ENCODE results near the gene SLC22A31. TPM values are rescaled to one million over a fixed set of nuclear protein-coding genes. Genes with fewer than 3 reads are reported as not detected.

SLC22A31 gene
- total and polyA plus RNA-seq, 2 donors (not counting 3 experiments of a cell fraction or from before 2014, with no cell fraction given), result 1.0 TPM; not detected in 1

GRCh38 chr16:89178453-89179147 lies 21.7 kb downstream of the SLC22A31 start:
- Histone ChIP-seq H3K9me1 (replicated peaks; ENCODE audit: control insufficient read depth, extremely low read depth, insufficient read depth, low read length) (no peaks in the 10 kb centered on the region), H3K4me2 (ENCODE audit: insufficient read depth, low read length) (no peak overlapping the region), H3K27ac (ENCODE audit: insufficient read depth, low read depth, low read length) (no peak overlapping the region), H3K4me1 (ENCODE audit: control insufficient read depth, extremely low read depth, insufficient read depth, low read length) (no peaks in the 10 kb centered on the region), H3K27me3 (ENCODE audit: control insufficient read depth in 2 of 2, insufficient read depth in 2 of 2, low read length in 2 of 2) (peaks cover 0 to 4% of the 10 kb centered on the region in 2 experiments), H3K9me3 (replicated peaks; ENCODE audit: control insufficient read depth, insufficient read depth, low read length) (no peaks in the 10 kb centered on the region), H3K4me3 (replicated peaks in 1 of 3; ENCODE audit: insufficient read depth in 1 of 3, low read depth in 1 of 3, low read length in 3 of 3) (no peak overlapping the region), H3K9ac (replicated peaks; ENCODE audit: extremely low read depth, insufficient read depth, low read length) (no peak overlapping the region), H4K20me1 (replicated peaks; ENCODE audit: control insufficient read depth, extremely low read depth, insufficient read depth, low read length) (no peaks in the 10 kb centered on the region), H2AFZ (ENCODE audit: low read depth, low read length) (no peak overlapping the region), H3K79me2 (ENCODE audit: control insufficient read depth, insufficient read depth, low read length) (no peaks in the 10 kb centered on the region), H3K36me3 (ENCODE audit: control insufficient read depth in 2 of 2, extremely low read depth in 1 of 2, insufficient read depth in 2 of 2, low read length in 2 of 2) (no peaks in the 10 kb centered on the region)
- dilution Hi-C loops (cut with MboI; ENCODE audit: extremely low pct_ligation_motif_present, low sequenced_read_pairs) (no loop called here), intact Hi-C loops (cut with micrococcal nuclease) (no loop called here)
- BruUV-seq (replicated peaks), result no TSS peak
- POLR2A ChIA-PET, result no interaction called here
- FAIRE-seq, result no peak
- DNase-seq (ENCODE audit: low read depth, low spot score), result no peak
- TF ChIP-seq JUN (IDR thresholded peaks at IDR 0.05; ENCODE audit: borderline replicate concordance, insufficient read depth, insufficient read length, low read depth) (no peak), POLR2AphosphoS5 (IDR thresholded peaks at IDR 0.05; ENCODE audit: insufficient read depth, low read depth, low read length) (no peak), EZH2 (IDR thresholded peaks at IDR 0.05; ENCODE audit: borderline replicate concordance, low read depth, low read length, severe bottlenecking) (no peak)
- CTCF ChIA-PET, result no interaction called here

- no peak overlapping the region for H3K4me2 ChIP-seq (ENCODE audit: insufficient read depth, low read length)
- no peaks in the 10 kb centered on the region for H3K4me1 ChIP-seq (ENCODE audit: control insufficient read depth, extremely low read depth, insufficient read depth, low read length)
- no peaks in the 10 kb centered on the region for H3K9me3 ChIP-seq (replicated peaks; ENCODE audit: control insufficient read depth, insufficient read depth, low read length)
- no peaks in the 10 kb centered on the region for H3K36me3 ChIP-seq (ENCODE audit: control insufficient read depth in 2 of 2, extremely low read depth in 1 of 2, insufficient read depth in 2 of 2, low read length in 2 of 2)
- no peaks in the 10 kb centered on the region for H3K79me2 ChIP-seq (ENCODE audit: control insufficient read depth, insufficient read depth, low read length)
- TF ChIP-seq EZH2 (IDR thresholded peaks at IDR 0.05; ENCODE audit: borderline replicate concordance, low read depth, low read length, severe bottlenecking) (no peak), POLR2AphosphoS5 (IDR thresholded peaks at IDR 0.05; ENCODE audit: insufficient read depth, low read depth, low read length) (no peak), FOS (IDR thresholded peaks at IDR 0.05; ENCODE audit: borderline replicate concordance, insufficient read depth, low read length) (no peak), POLR2A (IDR thresholded peaks at IDR 0.05; ENCODE audit: low read depth, low read length) (no peak)
- H3K27ac ChIP-seq (ENCODE audit: insufficient read depth, low read depth, low read length), result no peak overlapping the region
- H4K20me1 ChIP-seq (replicated peaks; ENCODE audit: control insufficient read depth, extremely low read depth, insufficient read depth, low read length), result no peaks in the 10 kb centered on the region
- POLR2A ChIA-PET, result no interaction called here
- dilution Hi-C loops (cut with MboI; ENCODE audit: extremely low pct_ligation_motif_present, low sequenced_read_pairs), result no loop called here
- no peaks in the 10 kb centered on the region for H3K9me1 ChIP-seq (replicated peaks; ENCODE audit: control insufficient read depth, extremely low read depth, insufficient read depth, low read length)
- CTCF ChIA-PET, result interaction anchor here (0.9 kb wide), 1 partner anchor 10 kb away, joined by 3 read pairs; no protein-coding TSS in a partner anchor
- no peak overlapping the region for H2AFZ ChIP-seq (ENCODE audit: low read depth, low read length)
- DNase-seq (ENCODE audit: low read depth, low spot score) (no peak), FAIRE-seq (no peak)
- H3K27me3 ChIP-seq (ENCODE audit: control insufficient read depth in 2 of 2, insufficient read depth in 2 of 2, low read length in 2 of 2), result peaks cover 0 to 3% of the 10 kb centered on the region in 2 experiments
- intact Hi-C loops (cut with micrococcal nuclease), result no loop called here
- no TSS peak for BruUV-seq (replicated peaks)
- no peak overlapping the region for H3K4me3 ChIP-seq (replicated peaks in 1 of 3; ENCODE audit: insufficient read depth in 1 of 3, low read depth in 1 of 3, low read length in 3 of 3)
- H3K9ac ChIP-seq (replicated peaks; ENCODE audit: extremely low read depth, insufficient read depth, low read length), result no peak overlapping the region
Observed at GRCh38 chr16:89177501-89177900, 22.8 kb downstream of the SLC22A31 start.

All from endothelial cell of umbilical vein (primary cell).